ENCODE results near the gene ZNF783.

DNA sequence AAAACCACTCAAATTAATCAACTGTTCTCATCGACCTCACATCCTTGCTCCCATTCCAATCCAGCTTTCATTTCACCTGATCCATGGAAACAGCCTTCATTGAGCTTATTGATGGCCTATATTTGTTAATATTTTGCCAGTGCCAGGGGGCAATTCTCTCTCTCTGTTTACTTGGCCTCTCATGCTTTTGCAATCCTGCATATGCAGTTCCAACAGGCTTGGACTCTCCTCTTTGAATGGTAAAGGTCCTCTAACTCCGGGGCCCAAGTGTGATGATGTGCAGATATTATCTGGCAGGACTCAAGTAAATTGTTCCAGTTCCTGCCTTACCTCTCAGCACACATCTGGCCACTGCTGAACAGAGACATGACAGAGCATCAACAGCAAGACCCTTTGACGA, 67.3 kb downstream of the ZNF783 start:
- no peak for TF ChIP-seq YY1 (IDR thresholded peaks at IDR 0.05; ENCODE audit: insufficient read depth, insufficient read length)
- TF ChIP-seq ZNF274 (IDR thresholded peaks at IDR 0.05; ENCODE audit: low read depth, low read length): no peak
- TF ChIP-seq SUZ12 (IDR thresholded peaks at IDR 0.05; ENCODE audit: extremely low read depth, insufficient read depth, insufficient read length): no peak
